Measurements from ENCODE around the gene GALNT2.

The GALNT2 gene

DNA sequence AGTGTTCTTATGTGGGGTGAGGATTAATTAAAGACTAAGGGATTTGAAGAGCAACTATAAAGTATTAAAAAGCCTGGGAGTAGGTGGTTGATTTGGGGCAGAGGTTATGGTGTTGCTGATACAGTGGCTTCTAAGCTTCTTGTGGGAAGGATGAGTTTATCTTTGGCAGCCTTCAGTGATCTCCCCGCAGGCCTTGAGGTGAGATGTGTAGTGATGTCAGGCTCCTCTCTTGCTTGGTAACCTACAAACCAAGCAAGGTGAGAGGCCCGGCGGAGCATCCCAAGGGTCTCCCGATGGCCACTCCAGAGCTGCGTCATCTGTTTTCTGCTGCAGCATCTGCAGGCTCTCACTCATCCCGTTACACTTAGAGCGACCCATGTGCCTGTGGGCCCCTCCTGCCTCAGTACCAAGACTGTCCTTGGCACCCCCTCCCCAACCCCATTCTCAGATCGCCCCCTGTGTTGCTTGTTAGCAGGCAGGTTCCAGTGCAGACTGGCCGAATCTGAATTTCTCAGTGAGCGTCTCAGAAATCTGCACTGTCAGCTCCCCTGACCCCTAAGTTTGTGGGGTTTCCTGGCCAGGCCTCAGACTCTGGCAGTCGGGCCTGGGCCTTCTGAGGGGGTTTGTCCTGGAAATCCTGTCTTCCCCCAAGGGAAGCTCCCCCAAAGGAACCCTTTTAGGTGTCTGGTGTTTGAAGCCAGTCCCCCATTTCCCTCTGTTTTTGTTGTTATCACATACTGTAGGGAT, 77.9 kb downstream of the GALNT2 start:
- no peaks in the 10 kb centered on the region for H3K27me3 ChIP-seq (ENCODE audit: low read length)
- no peaks in the 10 kb centered on the region for H3K79me2 ChIP-seq (ENCODE audit: insufficient read depth, low read length)
- H3K27ac ChIP-seq (ENCODE audit: low read depth, low read length): no peak overlapping the region
- no peaks in the 10 kb centered on the region for H3K9me2 ChIP-seq (replicated peaks; ENCODE audit: insufficient read depth, low read length)
- TF ChIP-seq, protein P1, sequence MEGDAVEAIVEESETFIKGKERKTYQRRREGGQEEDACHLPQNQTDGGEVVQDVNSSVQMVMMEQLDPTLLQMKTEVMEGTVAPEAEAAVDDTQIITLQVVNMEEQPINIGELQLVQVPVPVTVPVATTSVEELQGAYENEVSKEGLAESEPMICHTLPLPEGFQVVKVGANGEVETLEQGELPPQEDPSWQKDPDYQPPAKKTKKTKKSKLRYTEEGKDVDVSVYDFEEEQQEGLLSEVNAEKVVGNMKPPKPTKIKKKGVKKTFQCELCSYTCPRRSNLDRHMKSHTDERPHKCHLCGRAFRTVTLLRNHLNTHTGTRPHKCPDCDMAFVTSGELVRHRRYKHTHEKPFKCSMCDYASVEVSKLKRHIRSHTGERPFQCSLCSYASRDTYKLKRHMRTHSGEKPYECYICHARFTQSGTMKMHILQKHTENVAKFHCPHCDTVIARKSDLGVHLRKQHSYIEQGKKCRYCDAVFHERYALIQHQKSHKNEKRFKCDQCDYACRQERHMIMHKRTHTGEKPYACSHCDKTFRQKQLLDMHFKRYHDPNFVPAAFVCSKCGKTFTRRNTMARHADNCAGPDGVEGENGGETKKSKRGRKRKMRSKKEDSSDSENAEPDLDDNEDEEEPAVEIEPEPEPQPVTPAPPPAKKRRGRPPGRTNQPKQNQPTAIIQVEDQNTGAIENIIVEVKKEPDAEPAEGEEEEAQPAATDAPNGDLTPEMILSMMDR (IDR thresholded peaks at IDR 0.05; ENCODE audit: insufficient read depth, low read length, poor library complexity, severe bottlenecking): no peak
- TF ChIP-seq EZH2phosphoT487 (conservative IDR thresholded peaks at IDR 0.05; ENCODE audit: low read length): no peak
- H3K9ac ChIP-seq (ENCODE audit: low read length): no peak overlapping the region
- H3F3A ChIP-seq (ENCODE audit: insufficient read depth): no peaks in the 10 kb centered on the region
- no peak overlapping the region for H3K4me3 ChIP-seq (ENCODE audit: insufficient read depth, low read length, poor library complexity, severe bottlenecking)
- no peaks in the 10 kb centered on the region for H4K20me1 ChIP-seq (ENCODE audit: low read depth, low read length)
- H3K36me3 ChIP-seq (ENCODE audit: low read length): no peaks in the 10 kb centered on the region
- no peak overlapping the region for H2AFZ ChIP-seq (ENCODE audit: low read depth, low read length, severe bottlenecking)
- H3K4me2 ChIP-seq (ENCODE audit: low read depth, low read length, poor library complexity, severe bottlenecking): no peak overlapping the region
- no peaks in the 10 kb centered on the region for H3K9me3 ChIP-seq (ENCODE audit: insufficient read depth, low read length)

DNA sequence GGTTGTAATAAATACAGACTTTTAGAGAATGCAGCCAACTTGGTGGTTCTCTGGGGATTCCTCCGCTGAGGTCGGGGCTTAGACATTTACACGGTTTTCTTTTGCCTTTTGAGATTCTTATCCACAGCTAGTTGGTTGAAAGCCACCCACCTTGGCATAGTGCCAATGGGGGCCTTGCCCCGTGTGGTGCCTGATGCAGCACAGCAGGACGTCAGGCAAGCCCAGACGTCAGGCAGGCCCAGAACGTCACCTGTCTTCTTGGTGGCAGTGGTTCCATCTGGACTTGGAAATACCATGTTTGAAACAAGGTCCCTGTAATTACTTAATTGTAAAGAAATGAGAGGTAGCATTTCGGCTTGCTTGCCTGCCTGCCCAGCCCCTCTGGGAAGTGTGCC, 78.5 kb downstream of the GALNT2 start:
- Histone ChIP-seq H3K27ac (ENCODE audit: low read depth, low read length) (no peak overlapping the region), H2AFZ (ENCODE audit: low read depth, low read length, severe bottlenecking) (no peak overlapping the region), H3K9me2 (replicated peaks; ENCODE audit: insufficient read depth, low read length) (no peaks in the 10 kb centered on the region), H3K79me2 (ENCODE audit: insufficient read depth, low read length) (no peaks in the 10 kb centered on the region), H3F3A (ENCODE audit: insufficient read depth) (no peaks in the 10 kb centered on the region), H3K36me3 (ENCODE audit: low read length) (no peaks in the 10 kb centered on the region), H3K9me3 (ENCODE audit: insufficient read depth, low read length) (no peaks in the 10 kb centered on the region), H3K9ac (ENCODE audit: low read length) (no peak overlapping the region), H4K20me1 (ENCODE audit: low read depth, low read length) (no peaks in the 10 kb centered on the region), H3K4me3 (ENCODE audit: insufficient read depth, low read length, poor library complexity, severe bottlenecking) (no peak overlapping the region), H3K4me2 (ENCODE audit: low read depth, low read length, poor library complexity, severe bottlenecking) (peak overlapping the region; percentile 22), H3K27me3 (ENCODE audit: low read length) (no peaks in the 10 kb centered on the region)
- no peak for TF ChIP-seq EZH2phosphoT487 (conservative IDR thresholded peaks at IDR 0.05; ENCODE audit: low read length)
- TF ChIP-seq, protein P1 (IDR thresholded peaks at IDR 0.05; ENCODE audit: insufficient read depth, low read length, poor library complexity, severe bottlenecking): no peak

DNA sequence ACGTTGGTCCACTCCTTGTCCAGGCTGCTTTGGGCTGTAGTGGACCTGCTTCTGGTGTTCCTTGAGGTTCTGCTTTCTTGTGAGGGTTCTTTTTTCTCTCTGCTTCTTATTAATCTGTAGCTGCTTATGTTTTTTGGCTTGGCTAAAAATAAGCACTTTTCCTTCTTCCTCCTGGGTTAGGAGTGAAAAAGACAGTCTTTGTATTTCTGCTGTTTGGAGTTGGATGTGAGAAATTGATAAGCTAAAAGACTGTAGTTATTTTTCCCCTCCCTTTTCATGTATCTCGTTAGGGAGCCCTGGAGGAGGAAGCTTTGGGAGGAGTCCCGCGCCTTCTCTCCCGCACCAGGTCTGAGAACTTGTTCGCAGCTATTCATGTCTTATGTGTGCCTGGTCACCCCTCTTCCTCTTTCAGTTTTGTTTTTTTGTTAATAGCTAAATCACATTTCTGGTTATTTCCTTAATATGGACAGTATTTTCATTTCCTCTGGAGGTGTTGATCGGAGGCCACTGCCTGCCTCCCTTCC, 79.0 kb downstream of the GALNT2 start:
- no peak overlapping the region for H2AFZ ChIP-seq (ENCODE audit: low read depth, low read length, severe bottlenecking)
- H3F3A ChIP-seq (ENCODE audit: insufficient read depth): no peaks in the 10 kb centered on the region
- H3K9me2 ChIP-seq (replicated peaks; ENCODE audit: insufficient read depth, low read length): no peaks in the 10 kb centered on the region
- no peak overlapping the region for H3K27ac ChIP-seq (ENCODE audit: low read depth, low read length)
- H3K27me3 ChIP-seq (ENCODE audit: low read length): no peaks in the 10 kb centered on the region
- H4K20me1 ChIP-seq (ENCODE audit: low read depth, low read length): no peaks in the 10 kb centered on the region
- no peaks in the 10 kb centered on the region for H3K9me3 ChIP-seq (ENCODE audit: insufficient read depth, low read length)
- peak overlapping the region; percentile 22 for H3K4me2 ChIP-seq (ENCODE audit: low read depth, low read length, poor library complexity, severe bottlenecking)
- no peaks in the 10 kb centered on the region for H3K79me2 ChIP-seq (ENCODE audit: insufficient read depth, low read length)
- no peak for TF ChIP-seq EZH2phosphoT487 (conservative IDR thresholded peaks at IDR 0.05; ENCODE audit: low read length)
- TF ChIP-seq, protein P1 (IDR thresholded peaks at IDR 0.05; ENCODE audit: insufficient read depth, low read length, poor library complexity, severe bottlenecking): no peak
- no peak overlapping the region; the same call in 1 of the 2 replicates for H3K9ac ChIP-seq (ENCODE audit: low read length)
- no peaks in the 10 kb centered on the region for H3K36me3 ChIP-seq (ENCODE audit: low read length)
- H3K4me3 ChIP-seq (ENCODE audit: insufficient read depth, low read length, poor library complexity, severe bottlenecking): no peak overlapping the region
